Superior temporal gyrus (tissue), 1 donor: ENCODE data around the gene EDEM2.
"Not testable (repeated sequence)": the region's sequence is repeated elsewhere in the genome, so short reads cannot be mapped to it uniquely, and the experiment has no call there.

Experiments
- DNase-seq: peaks from one replicate; pipeline ENCODE4 v3.0.0-alpha.2; 2016; ENCODE audit errors: extremely low spot score

EDEM2 gene

GRCh38 chr20:35129647-35130069 is 17.5 kb downstream of the EDEM2 start:
- DNase-seq, result no peak

GRCh38 chr20:35125753-35126152 is 21.4 kb downstream of the EDEM2 start:
- no peak for DNase-seq

DNA sequence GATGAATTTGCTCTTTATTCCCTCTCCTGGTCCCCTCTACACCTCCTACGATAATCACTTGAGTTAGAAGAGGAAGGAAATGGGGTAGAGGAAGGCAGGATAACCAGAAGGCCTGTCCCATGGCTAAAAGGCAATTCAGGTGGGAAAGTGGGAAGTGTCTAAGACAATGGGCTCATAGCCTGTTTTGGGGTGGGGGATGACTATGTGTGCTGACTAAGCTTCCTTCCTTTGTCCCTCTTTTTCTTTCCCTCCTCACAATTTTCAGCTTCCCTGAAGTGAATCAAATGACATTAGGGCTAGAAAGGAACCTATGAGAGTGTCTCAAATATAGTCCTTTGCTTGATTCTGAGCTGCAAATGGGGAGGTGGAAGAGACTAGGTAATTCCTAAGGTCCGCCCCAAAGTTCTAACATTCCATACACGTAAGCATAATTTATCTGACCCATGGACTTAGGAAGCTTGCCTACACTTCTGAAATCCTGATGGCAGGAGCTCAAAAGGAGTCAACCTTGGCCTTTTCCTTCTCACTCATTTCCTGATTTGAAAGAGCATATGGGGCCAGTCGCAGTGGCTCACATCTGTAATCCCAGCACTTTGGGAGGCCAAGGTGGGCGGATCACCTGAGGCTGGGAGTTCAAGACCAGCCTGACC is 24.3 kb downstream of the EDEM2 start:
- DNase-seq, result no peak

DNA sequence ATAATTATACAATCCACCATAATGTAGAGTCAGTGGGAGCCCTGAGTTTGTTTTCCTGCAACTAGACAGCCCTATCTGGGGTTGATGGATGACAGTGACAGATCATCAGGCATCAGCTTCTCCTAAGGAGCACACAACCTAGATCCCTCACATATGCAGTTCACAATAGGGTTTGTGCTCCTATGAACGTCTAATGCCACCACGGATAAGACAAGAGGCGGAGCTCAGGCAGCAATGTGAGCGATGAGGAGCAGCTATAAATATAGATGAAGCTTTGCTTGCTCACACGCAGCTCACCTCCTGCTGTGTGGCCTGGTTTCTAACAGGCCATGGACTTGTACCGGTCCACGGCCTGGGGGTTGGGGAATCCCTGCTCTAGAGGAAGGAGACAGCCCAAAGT is 25.9 kb downstream of the EDEM2 start:
- no peak for DNase-seq

- no peak for DNase-seq
Observed at GRCh38 chr20:35120012-35120701, 27.0 kb downstream of the EDEM2 start.

DNA sequence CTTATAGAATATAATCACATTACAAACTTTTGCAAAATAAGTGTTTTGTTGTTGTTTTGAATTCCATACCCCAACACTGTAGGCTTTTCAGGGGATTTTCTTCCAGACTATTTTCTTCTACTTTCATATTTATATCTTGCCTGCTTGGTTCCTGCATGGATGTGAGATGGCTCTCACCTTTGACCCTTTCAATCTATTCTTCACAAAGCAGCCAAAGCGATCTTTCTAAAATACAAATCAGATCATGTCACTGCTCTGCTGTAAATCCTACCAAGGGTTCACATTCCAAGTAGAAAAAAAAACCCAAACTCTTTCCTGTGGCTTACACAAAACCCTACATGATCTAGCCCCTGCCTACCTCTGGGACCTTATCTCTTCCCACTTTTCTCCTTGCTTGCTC is 29.5 kb downstream of the EDEM2 start:
- DNase-seq, result no peak

GRCh38 chr20:35117196-35117595 is 29.9 kb downstream of the EDEM2 start:
- DNase-seq, result no peak

GRCh38 chr20:35116258-35116657 is 30.9 kb downstream of the EDEM2 start:
- no peak for DNase-seq

DNA sequence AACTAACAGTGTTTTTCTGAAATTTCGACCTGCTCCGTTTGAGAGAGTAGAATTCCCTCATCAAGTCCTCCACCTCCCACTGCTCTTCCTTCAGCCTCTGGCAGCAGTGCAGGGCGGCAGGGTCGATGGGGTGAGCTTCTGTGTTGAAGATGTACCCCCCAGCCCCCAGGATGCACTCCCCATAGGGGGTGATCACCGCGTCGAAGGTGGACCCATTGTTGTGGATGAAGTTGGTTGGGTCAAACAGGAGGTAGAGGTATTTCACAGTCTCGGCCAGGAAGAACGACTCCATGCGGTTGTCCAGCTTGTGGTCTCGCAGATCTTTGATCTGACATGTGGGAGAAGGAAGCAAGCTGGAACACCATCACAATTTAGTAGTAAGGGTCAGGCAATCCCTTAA is 31.5 kb downstream of the EDEM2 start:
- no peak for DNase-seq

- DNase-seq, result not testable (repeated sequence)
Observed at GRCh38 chr20:35112276-35112675, 34.9 kb downstream of the EDEM2 start.

DNA sequence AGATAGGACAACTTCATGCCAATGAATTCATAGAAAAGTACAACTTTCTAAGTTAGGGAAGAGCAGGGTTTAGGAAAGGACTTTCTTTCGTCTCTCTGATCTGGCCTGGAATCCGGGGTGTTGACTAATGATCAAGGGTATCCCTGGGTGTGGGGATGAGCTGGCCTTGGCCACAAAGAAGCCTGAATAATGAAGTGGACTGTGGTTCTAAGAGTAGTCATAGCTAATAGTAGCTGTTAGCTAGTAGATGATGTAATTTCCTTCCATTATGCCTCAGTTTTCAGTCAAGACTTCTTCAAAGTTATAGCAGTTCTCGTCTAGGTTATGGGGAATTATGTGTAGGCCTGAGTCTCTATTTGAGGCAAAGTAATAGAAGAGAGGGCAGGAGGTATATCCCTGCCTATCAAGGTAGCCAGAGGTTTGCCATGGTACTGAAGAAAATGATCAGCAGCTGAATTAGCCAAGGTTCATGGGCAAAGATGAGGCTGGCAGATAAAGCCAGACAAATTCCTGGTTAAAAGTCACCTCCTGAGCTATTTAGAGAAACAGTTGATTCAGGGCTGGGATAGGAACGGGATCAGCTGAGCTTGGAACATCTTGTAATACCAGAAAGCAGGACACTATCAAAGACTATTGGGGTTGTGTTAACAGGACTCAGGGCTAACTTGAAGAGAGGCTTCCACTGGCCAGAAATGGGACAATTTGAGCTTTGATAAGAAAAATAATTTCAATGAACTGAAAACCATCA is 35.8 kb downstream of the EDEM2 start:
- no peak for DNase-seq

GRCh38 chr20:35108921-35109320 is 38.2 kb downstream of the EDEM2 start:
- no peak for DNase-seq

DNA sequence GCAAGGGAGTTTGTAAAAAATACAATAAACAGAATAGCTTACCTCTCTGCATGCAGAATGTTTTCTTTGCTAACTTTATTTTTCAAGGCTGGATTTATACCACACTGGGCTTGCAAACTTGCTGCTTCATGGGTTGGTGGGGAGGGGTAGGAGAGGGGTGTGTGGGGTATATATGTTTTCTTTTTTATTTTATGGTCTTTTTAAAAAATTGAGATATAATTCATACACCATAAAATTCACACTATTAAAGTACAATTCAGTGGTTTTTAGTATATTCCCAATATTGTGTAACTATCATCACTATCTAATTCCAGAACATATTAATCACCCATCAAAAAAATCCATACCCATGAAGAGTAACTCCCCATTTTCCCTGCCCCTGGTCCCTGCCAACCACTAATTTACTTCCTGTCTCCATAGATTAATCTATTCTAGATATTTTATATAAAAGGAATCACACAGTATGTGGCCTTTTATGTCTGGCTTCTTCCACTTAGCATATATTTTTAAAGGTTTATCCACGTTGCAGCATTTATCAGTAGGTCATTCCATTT is 40.2 kb downstream of the EDEM2 start:
- DNase-seq, result no peak

- no peak for DNase-seq
Observed at GRCh38 chr20:35104685-35105295, 42.3 kb downstream of the EDEM2 start.

GRCh38 chr20:35101620-35102019 is 45.5 kb downstream of the EDEM2 start:
- no peak for DNase-seq

GRCh38 chr20:35093267-35093884 is 53.8 kb downstream of the EDEM2 start:
- DNase-seq, result no peak

GRCh38 chr20:35092524-35093266 is 54.4 kb downstream of the EDEM2 start, which contains the start of gene TRPC4AP:
Gene TRPC4AP, minus strand, starts transcription at chr20:35092807. Its CDS starts 26 bp downstream, at chr20:35092781.
- DNase-seq, result peak; percentile 93

DNA sequence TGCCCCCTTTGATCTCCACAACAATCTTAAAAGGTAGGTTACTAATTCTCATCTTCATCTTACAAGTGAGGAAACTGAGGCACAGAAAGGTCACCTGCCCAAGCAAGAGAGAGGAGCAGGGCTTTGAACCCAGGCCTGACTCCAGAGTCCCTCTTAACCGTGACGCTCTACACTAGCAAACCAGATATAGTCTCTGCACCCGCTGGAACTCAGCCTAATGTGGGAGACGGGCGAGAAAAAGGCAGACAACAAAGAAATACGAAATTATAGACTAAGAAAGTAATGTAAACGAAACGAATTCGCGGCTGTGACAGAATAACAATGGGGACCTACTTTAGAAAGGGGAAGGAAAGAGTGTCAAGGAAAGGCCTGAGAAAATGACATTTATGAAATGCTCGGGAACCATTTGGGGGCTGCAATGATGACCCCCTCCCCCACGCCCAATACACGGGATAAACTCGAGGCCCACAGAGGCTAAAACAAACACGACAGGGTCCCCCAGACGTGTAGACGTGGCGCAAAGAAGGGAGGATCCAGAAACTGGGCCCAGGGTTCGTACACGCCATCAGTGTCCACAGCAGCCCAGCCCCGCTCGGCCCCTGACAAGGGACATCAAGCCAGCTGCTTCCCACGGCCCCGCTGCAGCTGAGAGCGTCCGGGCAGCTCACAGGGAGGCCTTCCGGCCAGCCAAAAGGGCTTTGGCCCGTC is 55.2 kb downstream of the EDEM2 start:
- DNase-seq, result peak; percentile 40

GRCh38 chr20:35088231-35089145 is 58.6 kb downstream of the EDEM2 start:
- DNase-seq, result no peak
